Breast epithelium (tissue), 4 donors: ENCODE data around the gene TRIB2. TPM values are rescaled to one million over a fixed set of nuclear protein-coding genes. Genes with fewer than 3 reads are reported as not detected.
A peak's percentile ranks its signal among the peaks of the same experiment; 100 is the strongest.

ENCODE experiments used
- DNase-seq, 2 donors: peaks; one replicate each; pipeline ENCODE4 v3.0.0-alpha.2; 2019; ENCODE audit warnings: low spot score in 2 of 2
- H3K27ac ChIP-seq, 2 donors: fragments of 200-600 bp; sonication (generic) in 1 of 2; one replicate each; pipeline ENCODE4 v1.5.1; 2016 to 2019; ENCODE audit warnings: mild to moderate bottlenecking in 1 of 2
- H3K27me3 ChIP-seq, 2 donors: fragments of 200-600 bp; sonication (generic) in 1 of 2; one replicate each; pipeline versions ENCODE4 v1.5.1 to v1.6.0; 2017 to 2019; ENCODE audit warnings: control low read depth in 1 of 2, mild to moderate bottlenecking in 1 of 2
- H3K36me3 ChIP-seq: fragments of 200-600 bp; one replicate; pipeline ENCODE4 v1.5.1; 2019
- H3K4me1 ChIP-seq, 2 donors: fragments of 200-600 bp; sonication (generic); one replicate each; pipeline ENCODE4 v1.5.1; 2016 to 2019; ENCODE audit warnings: control low read depth in 1 of 2
- H3K4me3 ChIP-seq, 3 donors: fragments of 200-600 bp; sonication (generic); 1 replicate in 2 of 3; 2 replicates in 1 of 3; pipeline ENCODE4 v1.5.1; 2016 to 2019; ENCODE audit warnings: mild to moderate bottlenecking in 3 of 3, moderate library complexity in 2 of 3
- H3K9me3 ChIP-seq, 2 donors: fragments of 200-600 bp; sonication (generic) in 1 of 2; one replicate each; pipeline ENCODE4 v1.5.1; 2016 to 2019; ENCODE audit warnings: control low read depth in 1 of 2
- CTCF ChIP-seq, 3 donors: fragments of 450-650 bp; IDR thresholded peaks; one replicate each; pipeline ENCODE4 v1.5.1; 2016 to 2017; ENCODE audit warnings: antibody characterized with exemption in 3 of 3, mild to moderate bottlenecking in 3 of 3, moderate library complexity in 3 of 3
- POLR2A ChIP-seq: fragments of 450-650 bp; IDR thresholded peaks from one replicate; pipeline ENCODE4 v1.6.1; 2016; ENCODE audit warnings: antibody characterized with exemption, mild to moderate bottlenecking, moderate library complexity
- POLR2AphosphoS5 ChIP-seq, 3 donors: sonication (generic); formaldehyde crosslinking; IDR thresholded peaks; one replicate each; pipeline ENCODE4 v1.6.1; 2017; ENCODE audit warnings: antibody characterized with exemption in 3 of 3
- intact Hi-C: fragments of 100-400 bp; cut with DNase I; formaldehyde crosslinking; loops from one replicate; pipeline ENCODE4 v1.15.1; 2023; ENCODE audit warnings: low total_unique reads
- total RNA-seq, 3 donors: library from RNA; depleted of rRNA; stranded (reverse); fragments of >200 nt; gene quantifications; one replicate each; pipeline ENCODE4 v1.1.0, GENCODE V29; 2016

TRIB2 gene
- total RNA-seq, 3 donors from 2014 or later, result 17.6 to 62.9 (median 49.6) TPM

DNA sequence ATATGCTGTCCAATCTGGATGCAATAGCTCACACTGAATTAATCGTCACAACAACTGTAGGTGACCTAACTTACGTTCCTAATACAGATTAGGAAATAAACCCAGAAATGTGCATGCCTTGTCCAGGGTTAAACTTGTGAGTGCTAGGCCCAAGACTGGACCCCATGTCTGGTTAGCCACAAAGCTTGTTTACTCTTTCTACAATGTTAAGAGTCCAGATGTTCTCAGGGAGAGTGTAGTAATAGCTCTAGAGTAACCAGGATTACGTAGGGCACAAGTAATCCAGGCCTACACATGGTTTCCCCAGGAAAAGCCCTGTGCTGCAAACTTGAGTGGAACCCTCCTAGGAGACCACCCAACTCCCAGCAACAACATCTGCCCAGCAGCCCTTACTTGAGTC, 26.2 kb downstream of the TRIB2 start:
- Histone ChIP-seq H3K9me3 (peaks cover 0 to 5% of the 10 kb centered on the region in 2 donors), H3K27ac (no peak overlapping the region), H3K4me3 (no peak overlapping the region), H3K27me3 (no peaks in the 10 kb centered on the region), H3K36me3 (no peaks in the 10 kb centered on the region), H3K4me1 (no peaks in the 10 kb centered on the region)
- no peak for TF ChIP-seq CTCF (IDR thresholded peaks at IDR 0.05)
- no peak for TF ChIP-seq POLR2A
- TF ChIP-seq POLR2AphosphoS5 (IDR thresholded peaks at IDR 0.05), result no peak
- no peak for DNase-seq
- intact Hi-C loops, result no loop called here

- H3K9me3 ChIP-seq, result peaks cover 0 to 5% of the 10 kb centered on the region in 2 donors
- intact Hi-C loops, result no loop called here
- no peak for TF ChIP-seq CTCF (IDR thresholded peaks at IDR 0.05)
- no peak for TF ChIP-seq POLR2AphosphoS5 (IDR thresholded peaks at IDR 0.05)
- no peak for TF ChIP-seq POLR2A
Measured at GRCh38 chr2:12750166-12750905, 33.6 kb downstream of the TRIB2 start.

GRCh38 chr2:12754643-12755042, 37.9 kb downstream of the TRIB2 start:
- intact Hi-C loops, result no loop called here

More at GRCh38 chr2:12750166-12750905, 33.6 kb downstream of the TRIB2 start:
- Histone ChIP-seq H3K4me1 (no peaks in the 10 kb centered on the region), H3K27me3 (no peaks in the 10 kb centered on the region), H3K4me3 (no peak overlapping the region), H3K27ac (no peak overlapping the region), H3K36me3 (no peaks in the 10 kb centered on the region)
- no peak for DNase-seq

GRCh38 chr2:12755384-12755783, 38.6 kb downstream of the TRIB2 start:
- Histone ChIP-seq H3K9me3 (no peaks in the 10 kb centered on the region), H3K27me3 (no peaks in the 10 kb centered on the region), H3K27ac (no peak overlapping the region), H3K36me3 (no peaks in the 10 kb centered on the region), H3K4me1 (no peaks in the 10 kb centered on the region), H3K4me3 (no peak overlapping the region)
- intact Hi-C loops, result no loop called here
- TF ChIP-seq POLR2AphosphoS5 (IDR thresholded peaks at IDR 0.05), result no peak
- no peak for TF ChIP-seq POLR2A
- TF ChIP-seq CTCF (IDR thresholded peaks at IDR 0.05), result no peak
- no peak for DNase-seq

More at GRCh38 chr2:12754643-12755042, 37.9 kb downstream of the TRIB2 start:
- H3K9me3 ChIP-seq, result no peaks in the 10 kb centered on the region
- no peak overlapping the region for H3K27ac ChIP-seq
- H3K36me3 ChIP-seq, result no peaks in the 10 kb centered on the region
- TF ChIP-seq CTCF (IDR thresholded peaks at IDR 0.05) (no peak), POLR2AphosphoS5 (IDR thresholded peaks at IDR 0.05) (no peak), POLR2A (no peak)
- no peak for DNase-seq
- H3K27me3 ChIP-seq, result no peaks in the 10 kb centered on the region
- H3K4me3 ChIP-seq, result no peak overlapping the region
- no peaks in the 10 kb centered on the region for H3K4me1 ChIP-seq

GRCh38 chr2:12759248-12759647, 42.5 kb downstream of the TRIB2 start:
- DNase-seq, result no peak
- Histone ChIP-seq H3K27ac (peak overlapping the region in 1 of 2 donors; percentile 56), H3K27me3 (no peaks in the 10 kb centered on the region)

More at GRCh38 chr2:12759248-12759647, 42.5 kb downstream of the TRIB2 start:
- no peaks in the 10 kb centered on the region for H3K4me1 ChIP-seq
- no peaks in the 10 kb centered on the region for H3K36me3 ChIP-seq
- intact Hi-C loops, result no loop called here
- TF ChIP-seq POLR2A (no peak), POLR2AphosphoS5 (IDR thresholded peaks at IDR 0.05) (peak in 1 of 3 donors; percentile 34)
- no peaks in the 10 kb centered on the region for H3K9me3 ChIP-seq
- no peak overlapping the region for H3K4me3 ChIP-seq
